HG02885 (cell line): ENCODE measurements around the gene VPS33A.
"Not testable (repeated sequence)": the region's sequence is repeated elsewhere in the genome, so short reads cannot be mapped to it uniquely, and the experiment has no call there.

ENCODE experiments used
- ATAC-seq: cut with Tn5 transposase; IDR thresholded peaks from one replicate; pipeline ENCODE4 v1.9.1; 2021; ENCODE audit warnings: mild to moderate bottlenecking; ENCODE audit not compliant: unreplicated experiment, poor library complexity

The VPS33A gene

DNA sequence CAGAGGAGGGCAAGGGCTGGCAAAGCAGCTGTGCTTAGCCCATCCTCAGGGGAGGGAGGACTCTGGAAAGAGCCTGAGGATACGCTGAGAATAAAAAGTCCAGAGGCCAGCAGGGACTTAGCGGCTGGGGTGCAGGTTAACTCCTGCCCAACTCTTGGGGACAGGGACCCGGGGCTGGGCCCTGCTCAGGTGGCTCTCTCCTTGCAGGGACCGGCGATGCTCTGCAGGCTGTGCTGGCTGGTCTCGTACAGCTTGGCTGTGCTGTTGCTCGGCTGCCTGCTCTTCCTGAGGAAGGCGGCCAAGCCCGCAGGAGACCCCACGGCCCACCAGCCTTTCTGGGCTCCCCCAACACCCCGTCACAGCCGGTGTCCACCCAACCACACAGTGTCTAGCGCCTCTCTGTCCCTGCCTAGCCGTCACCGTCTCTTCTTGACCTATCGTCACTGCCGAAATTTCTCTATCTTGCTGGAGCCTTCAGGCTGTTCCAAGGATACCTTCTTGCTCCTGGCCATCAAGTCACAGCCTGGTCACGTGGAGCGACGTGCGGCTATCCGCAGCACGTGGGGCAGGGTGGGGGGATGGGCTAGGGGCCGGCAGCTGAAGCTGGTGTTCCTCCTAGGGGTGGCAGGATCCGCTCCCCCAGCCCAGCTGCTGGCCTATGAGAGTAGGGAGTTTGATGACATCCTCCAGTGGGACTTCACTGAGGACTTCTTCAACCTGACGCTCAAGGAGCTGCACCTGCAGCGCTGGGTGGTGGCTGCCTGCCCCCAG is 60.0 kb downstream of the VPS33A start:
- no peak for ATAC-seq

- ATAC-seq: no peak
Observed at GRCh38 chr12:122205053-122205925, 61.0 kb downstream of the VPS33A start.

GRCh38 chr12:122204167-122205052 is 61.9 kb downstream of the VPS33A start:
- no peak for ATAC-seq

DNA sequence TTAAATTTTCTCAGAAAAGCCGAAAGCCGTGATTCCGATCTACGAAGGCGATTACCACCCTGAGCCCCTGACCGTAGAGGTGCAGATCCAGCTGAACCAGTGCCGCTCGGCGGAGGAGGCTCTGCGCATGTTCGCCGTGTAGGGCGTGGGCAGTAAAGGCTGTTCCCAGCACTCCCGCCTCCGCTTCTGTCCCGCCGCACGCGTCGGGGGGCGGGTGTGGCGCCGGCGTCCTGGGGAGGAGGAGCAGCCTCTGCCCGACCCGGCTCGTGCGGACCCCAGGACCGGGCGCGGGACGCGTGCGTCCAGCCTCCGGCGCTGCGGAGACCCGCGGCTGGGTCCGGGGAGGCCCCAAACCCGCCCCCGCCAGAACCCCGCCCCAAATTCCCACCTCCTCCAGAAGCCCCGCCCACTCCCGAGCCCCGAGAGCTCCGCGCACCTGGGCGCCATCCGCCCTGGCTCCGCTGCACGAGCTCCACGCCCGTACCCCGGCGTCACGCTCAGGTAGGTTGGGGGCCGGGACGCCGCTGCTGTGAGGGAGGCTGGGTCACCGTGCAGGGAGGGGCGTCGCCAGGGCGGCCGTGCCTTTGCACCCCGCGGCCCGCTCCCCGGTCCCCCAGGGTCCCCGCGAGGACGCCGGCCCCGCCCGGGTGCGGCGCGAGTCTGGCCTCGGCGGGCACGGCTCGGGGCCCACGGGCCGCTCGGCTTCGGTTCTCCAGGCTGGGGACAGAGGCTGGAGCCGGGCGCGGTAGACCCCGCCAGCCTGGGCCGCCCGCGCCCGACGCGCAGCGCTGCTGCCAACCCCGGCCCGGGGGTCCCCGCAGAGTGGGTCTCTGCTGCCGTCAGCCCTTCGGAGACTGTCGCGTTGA is 62.8 kb downstream of the VPS33A start, which contains the start of gene B3GNT4:
B3GNT4 (plus strand) TSS at position 409 of the 866 bp plus-strand sequence. CDS start 910 bp downstream, outside the sequence.
- ATAC-seq: no peak

DNA sequence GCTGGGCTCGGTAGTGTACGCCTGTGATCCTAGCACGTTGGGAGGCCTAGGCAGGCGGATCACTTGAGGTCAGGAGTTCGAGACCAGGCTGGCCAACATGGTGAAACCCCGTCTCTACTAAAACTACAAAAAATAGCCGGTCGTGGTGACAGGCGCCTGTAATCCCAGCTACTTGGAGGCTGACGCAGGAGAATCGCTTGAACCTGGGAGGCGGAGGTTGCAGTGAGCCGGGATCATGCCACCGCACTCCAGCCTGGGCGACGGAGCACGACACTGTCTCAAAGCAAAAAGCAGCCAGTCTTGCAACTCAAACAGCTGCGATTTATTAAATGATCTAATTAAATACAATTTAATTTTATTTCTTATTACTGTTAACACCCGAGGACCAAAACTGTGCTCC is 63.5 kb downstream of the VPS33A start:
- not testable (repeated sequence) for ATAC-seq

- ATAC-seq: no peak
Observed at GRCh38 chr12:122202017-122202416, 64.3 kb downstream of the VPS33A start.

DNA sequence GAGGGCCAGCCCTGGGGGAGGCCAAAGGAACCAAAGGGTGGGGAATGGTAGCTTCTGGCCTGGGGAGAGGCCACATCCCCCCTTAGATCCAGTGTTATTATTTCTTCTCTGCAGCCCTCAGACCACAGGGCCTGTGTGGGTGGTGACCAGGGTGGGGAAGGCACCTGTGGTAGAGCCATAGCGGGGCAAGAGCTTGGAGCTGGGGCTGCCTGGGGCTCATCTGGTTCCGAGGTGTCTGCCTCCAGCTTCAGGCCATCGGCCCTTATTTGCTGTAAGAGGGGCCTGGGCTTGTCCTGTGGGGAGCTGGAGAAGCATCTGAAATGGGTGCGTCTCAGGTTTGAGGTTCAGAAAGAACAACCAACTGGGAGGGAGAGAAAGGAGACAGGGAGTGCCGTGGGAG is 64.9 kb downstream of the VPS33A start:
- no peak for ATAC-seq

DNA sequence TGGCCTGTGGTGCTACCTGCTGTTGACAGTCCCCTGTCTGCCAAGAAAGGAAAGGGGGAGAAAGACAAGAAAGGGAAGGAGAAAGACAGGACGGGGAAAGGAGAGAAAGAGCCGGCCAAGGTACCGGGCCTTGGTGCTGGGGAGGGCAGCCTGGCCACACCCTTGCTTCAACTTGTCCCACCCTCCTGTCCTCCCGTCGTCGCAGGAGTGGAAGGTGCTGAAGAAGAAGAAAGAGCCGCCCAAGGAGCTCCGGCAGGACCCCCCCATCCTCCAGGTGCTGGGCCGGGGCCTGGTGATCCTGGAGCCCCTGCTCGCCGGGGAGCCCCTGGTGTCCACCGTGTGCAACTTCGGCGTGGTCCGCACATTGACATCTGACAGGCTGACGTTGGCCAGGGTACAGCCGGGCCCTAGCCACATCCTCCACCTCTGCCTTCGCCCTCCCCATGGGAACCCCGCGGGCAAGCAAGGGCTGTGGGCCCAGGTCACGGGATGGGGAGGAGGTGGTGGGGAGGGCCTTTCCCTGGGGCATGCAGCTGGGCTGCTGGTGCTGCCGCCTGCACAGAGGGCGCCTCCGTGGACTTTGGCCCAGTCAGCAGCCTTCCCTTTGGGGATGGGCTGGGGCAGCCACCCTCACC is 65.6 kb downstream of the VPS33A start:
- no peak for ATAC-seq

DNA sequence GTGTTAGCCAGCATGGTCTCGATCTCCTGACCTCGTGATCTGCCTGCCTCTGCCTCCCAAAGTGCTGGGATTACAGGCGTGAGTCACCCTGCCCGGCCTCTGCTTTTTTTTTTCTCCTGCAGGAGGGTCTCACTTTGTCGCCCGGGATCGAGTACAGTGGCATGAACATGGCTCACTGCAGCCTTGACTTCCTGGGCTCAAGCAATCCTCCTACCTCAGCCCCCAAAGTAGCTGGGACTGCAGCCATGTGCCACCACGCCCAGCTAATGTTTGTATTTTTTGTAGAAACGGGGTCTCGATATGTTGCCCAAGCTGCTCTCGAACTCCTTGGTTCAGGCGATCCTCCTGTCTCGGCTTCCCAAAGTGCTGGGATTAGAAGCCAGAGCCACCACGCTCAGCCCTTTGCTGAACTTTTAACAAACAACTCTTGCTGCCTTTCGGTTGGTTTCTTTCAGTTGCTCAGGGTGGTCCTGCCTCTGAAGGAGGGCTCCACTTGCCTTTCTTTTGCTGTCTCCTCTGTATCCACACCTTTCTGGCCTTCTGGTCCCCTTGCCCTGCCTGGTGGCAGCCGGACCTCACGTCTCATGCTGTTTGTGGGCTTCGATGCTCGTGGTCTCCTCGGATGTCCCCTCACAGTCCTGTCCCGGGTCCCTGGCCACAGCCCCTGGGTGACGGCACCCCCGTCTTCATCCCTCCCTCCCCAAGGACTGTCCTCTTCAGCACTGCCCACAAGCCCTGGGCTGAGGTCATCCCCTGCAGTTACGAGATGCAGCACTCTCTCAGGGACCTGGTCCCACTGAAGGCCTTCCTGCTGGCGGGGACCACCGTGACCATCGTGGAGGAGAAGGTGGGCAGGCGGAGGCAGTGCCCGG is 66.6 kb downstream of the VPS33A start:
- ATAC-seq: no peak

- ATAC-seq: no peak
Observed at GRCh38 chr12:122197612-122197966, 68.7 kb downstream of the VPS33A start.

GRCh38 chr12:122195405-122195804 is 70.9 kb downstream of the VPS33A start:
- ATAC-seq: no peak

- no peak for ATAC-seq
Observed at GRCh38 chr12:122194804-122195203, 71.5 kb downstream of the VPS33A start.

- no peak for ATAC-seq
Observed at GRCh38 chr12:122192441-122192840, 73.9 kb downstream of the VPS33A start.

DNA sequence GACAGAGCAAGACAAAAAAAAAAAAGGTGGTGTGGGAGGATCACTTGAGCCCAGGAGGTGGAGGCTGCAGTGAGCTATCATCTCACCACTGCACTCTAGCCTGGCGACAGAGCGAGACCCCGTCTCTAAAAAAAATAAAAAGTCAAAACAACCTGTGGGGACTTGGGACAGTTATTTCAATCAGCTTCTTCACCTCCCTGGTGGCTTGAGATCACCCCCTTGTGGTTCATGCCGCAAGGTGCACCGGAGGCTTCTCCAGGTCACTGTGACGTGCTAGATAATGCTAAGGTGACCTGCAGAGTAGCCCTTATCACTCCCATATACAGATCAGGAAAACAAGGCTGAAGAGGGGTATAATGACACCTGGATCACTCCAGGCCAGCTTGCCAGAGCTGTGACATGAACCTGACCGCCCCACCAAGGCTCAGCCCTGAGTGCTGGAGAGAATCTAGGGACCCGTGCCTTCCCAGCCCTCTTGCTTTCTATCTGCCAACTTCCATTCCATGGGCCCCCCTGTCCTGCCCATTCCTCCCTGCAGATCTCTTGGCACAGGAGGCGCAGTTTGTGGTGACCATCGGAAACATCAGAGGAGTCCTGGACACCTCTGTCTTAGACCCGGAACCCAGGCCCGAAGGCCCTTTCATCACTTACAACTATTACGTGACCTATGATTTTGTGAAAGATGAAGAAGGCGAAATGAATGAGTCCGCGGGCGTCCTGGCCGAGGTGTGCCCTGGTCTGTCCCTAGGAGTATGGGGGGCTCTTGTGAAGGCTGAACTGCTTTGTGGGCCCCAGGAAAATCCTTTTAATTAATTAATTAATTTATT is 75.2 kb downstream of the VPS33A start:
- ATAC-seq: no peak

DNA sequence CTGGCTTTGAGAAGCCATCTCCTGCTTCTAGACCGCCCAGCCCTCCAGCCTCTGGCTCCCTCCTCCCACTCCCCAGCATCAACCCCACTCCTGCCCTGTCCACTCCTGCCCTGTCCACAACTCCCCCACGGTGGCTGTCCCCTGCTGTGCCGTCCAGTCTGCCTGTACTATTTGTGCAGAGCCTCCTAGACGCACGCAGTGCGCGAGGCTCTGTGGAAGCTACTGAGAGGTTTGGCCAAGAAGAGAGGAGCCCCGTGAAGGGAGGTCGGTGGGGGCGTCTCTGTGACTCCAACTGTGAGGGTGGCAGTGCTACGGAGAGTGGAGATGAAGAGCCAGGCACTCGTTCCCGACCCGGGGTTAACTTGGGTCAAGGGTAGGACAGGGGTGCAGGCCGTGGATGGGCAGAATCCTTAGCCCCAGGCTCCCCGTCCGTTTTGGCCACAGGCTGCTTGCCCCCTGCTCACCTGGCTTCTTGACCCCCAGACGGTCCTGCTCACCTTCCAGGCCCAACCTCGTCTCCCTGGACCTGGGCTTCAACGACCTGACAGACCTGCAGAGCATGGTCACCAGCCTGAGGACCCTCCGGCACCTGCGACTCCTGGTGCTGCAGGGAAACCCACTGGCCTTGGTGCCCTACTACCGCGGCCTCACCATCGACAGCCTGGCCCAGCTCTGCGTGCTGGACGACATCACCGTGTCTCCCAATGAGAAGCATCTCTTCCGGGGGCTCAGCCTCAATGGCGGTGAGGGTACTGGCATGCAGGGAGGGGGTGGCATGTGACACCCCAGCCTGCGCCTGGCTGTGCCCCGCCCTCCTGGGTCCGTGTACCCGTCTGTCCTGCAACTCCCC is 76.4 kb downstream of the VPS33A start:
- ATAC-seq: no peak

DNA sequence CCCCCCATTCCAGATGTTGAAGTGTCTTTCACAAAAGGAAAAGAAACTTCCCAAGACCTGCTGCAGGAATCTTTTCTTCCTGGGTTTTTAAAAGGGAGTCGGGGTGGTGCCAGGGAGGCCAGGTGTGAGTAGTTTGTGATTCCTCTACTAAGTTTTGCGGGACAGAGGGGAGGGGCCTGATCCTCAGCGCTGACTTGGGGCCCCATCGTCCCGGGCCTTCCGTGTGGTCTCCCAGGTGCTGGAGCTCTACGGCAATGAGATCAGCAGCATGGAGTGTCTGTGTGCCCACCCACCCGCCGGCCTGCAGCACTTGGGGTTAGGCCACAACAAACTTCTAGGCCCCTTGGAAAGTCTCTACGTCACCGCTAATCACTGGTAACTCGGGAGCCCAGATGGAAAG is 78.8 kb downstream of the VPS33A start:
- ATAC-seq: no peak
